CD4-positive, alpha-beta T cell treated with Interleukin-2 at 100 ng/mL for 4 hours (primary cell): ENCODE data around the gene STX12.
"Not testable (repeated sequence)": the region's sequence is repeated elsewhere in the genome, so short reads cannot be mapped to it uniquely, and the experiment has no call there.

Experiments used
- DNase-seq: peaks from one replicate; pipeline ENCODE4 v3.0.0-alpha.2; 2020; ENCODE audit warnings: low spot score

STX12 gene

DNA sequence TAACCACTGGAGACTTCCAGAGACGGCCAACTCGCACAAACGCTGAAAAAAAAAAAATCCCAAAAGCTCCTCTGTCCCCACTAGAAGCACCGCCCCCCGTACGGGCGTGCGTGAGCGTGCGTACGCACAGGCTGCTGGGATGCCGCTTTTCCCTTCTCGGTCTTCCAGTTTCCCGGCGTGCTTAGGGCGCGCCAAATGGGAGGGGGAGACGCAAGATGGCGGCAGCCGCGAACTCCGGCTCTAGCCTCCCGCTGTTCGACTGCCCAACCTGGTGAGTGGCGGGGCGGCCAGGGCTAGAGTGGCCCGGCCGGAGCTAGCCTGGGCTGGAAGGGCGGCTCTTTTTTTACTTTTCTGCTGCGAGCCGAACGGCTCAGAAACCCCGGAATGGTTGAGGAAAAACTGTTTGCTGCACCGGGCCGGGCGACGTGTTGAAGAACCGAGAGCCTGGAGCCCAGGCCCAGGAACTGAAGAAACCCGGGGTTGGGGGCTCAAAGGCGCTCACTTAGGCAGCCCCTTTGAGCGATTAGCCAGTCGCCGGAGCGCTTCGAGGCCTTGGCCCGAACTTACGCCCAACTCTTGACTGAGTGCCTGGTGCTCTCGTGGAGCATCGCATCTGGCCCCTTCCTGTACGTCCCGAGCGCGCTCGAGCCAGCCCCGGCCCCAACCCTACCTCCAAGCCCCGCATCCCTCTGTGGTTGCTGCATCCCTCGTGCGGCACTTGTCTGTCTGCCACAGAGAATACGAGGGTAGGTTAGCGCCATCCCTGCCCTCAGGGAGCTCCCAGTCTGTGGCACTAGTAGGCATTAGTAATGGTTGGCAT lies 57.8 kb downstream of the STX12 start, which contains the start of gene PPP1R8:
Gene PPP1R8, plus strand, starts transcription at position 162 of the 820 bp plus-strand sequence. Its CDS starts 54 bp downstream, at position 216.
- peak; percentile 89 for DNase-seq

DNA sequence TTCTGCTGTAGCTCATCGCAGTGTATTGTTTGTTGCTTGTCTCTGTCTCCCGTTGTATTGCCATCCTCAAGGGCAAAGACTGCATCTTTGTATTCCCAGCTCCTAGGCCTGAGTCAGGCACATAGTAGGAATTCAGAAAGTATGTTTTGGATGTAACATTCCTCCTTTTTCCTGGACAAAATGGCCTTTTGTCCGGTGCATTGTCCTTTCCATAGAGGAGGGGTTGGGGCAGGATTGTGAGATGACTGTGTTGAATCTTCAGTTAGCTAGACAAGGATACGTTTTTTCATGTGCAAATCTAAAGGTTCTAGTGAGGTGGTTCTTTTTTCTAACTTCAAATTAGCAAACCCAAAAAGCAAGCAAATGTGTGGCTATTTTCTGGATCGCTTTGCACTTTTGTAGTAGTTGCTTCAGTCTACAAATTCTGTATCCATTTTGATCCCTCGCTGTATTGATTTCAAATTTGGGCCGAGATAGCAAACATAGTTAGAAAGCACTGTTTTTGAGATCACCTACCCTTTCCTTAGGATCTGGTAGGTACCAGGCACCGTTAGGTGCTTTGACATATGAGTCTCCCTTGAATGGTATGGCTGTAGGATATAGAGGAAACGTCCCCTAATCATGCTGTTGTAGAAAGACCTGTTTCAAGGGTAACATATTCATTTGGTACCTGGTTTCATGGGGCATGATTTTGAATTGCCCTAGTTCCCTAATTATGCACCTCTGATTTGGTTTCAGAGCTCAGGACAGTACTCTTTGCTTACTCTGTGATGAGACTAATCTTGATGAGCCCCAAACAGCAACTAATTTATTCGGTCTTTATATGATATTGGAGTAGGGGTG lies 58.8 kb downstream of the STX12 start:
- no peak for DNase-seq

DNA sequence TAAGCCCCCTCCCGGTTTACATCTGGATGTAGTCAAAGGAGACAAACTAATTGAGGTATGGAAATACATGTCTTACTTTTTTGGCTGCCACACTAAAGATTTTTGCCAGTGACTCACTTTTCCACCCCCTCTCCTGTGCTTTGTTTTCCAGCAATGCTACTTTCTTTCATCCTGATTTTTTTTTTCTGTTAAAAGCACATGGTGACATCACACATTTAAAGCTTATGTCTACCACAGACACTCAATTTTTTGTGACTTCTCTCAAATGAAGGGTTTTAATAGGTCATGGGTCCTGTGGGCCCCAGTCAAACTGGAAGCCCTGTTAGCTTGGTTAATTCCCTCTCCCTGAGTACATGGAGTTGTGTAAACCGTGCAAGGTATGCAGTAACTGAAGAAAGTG lies 59.7 kb downstream of the STX12 start:
- DNase-seq: no peak

DNA sequence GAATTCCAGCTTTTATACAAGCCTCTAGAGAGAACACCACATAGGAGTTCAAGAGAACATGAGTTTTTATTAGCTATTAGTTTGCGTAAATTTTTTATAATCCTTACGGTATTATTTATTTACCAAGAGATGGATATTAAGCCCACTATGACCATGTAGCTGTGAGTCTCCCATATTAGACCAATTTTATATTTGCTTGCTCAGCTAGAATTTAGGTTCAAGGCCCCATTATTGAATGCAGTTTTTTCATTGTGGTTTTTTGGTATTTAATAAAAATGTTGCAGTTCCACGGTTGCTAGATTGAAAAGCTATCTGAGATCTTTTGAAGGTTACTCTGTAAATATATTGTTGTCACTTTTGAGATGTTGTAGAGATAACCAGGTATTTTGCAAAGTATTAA lies 60.5 kb downstream of the STX12 start:
- DNase-seq: no peak

DNA sequence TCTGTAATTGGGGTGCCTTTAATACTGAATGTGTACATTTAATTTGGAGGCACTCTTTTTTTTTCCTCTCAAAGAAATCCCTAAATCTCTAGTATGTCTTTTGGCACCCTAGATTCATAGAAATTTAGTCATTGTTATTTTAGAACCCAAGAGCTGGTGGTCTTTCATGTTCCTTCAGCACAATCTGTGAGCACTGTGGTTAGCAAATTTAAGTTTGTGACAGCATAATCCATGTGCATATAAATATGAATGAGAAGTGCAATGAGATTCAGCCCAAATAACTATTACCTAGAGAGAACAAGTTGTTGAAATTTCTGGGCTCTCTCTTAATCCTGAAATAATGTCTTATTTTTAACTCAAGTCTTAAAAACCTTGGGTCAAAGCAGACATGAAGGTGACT lies 62.0 kb downstream of the STX12 start:
- no peak for DNase-seq

DNA sequence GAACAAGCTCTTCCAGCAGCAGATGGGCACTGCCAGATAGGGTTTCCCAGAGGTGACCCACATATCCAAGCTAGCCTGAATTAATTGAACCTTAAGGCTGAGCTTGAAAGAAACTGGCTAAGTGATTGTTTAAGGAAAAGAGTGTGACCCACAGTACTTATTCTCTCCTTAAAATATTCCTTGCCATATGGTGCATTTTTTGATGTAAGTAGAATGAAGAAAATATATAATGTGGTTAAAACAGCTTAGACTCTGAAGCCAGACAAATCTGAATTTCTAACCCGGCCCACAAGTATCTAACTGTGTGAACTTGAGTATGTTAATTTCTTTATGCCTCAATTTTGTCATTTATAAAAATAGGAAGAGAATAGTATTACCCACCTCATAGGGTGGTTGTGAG lies 62.5 kb downstream of the STX12 start:
- no peak for DNase-seq

DNA sequence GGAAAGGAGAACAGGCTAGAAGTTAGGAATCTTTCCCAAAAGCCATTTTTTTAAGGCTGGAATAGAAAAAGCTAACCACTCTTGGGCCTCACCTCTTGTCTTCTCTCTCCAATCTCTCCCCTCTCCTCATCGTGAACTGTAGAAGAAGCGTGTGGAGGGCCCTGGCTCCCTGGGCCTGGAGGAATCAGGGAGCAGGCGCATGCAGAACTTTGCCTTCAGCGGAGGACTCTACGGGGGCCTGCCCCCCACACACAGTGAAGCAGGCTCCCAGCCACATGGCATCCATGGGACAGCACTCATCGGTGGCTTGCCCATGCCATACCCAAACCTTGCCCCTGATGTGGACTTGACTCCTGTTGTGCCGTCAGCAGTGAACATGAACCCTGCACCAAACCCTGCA lies 76.9 kb downstream of the STX12 start:
- no peak for DNase-seq

DNA sequence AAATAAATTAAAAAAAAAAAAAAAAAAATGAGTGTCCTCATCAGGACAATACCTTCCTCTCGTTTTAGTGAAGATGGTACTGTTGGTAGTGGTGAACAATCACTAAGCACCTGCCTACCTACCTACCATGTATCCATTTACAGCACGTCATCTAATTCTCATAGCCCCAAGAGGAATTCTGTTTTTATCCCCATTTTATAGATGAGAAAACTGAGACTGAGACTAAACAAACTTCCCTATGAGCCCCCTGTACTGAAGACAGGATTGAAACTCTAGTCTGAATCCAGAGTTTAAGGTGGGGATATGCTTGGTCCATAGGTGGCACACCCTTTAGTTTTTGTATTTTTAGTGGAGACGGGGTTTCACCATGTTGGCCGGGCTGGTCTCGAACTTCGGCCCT lies 82.1 kb downstream of the STX12 start:
- no peak for DNase-seq

DNA sequence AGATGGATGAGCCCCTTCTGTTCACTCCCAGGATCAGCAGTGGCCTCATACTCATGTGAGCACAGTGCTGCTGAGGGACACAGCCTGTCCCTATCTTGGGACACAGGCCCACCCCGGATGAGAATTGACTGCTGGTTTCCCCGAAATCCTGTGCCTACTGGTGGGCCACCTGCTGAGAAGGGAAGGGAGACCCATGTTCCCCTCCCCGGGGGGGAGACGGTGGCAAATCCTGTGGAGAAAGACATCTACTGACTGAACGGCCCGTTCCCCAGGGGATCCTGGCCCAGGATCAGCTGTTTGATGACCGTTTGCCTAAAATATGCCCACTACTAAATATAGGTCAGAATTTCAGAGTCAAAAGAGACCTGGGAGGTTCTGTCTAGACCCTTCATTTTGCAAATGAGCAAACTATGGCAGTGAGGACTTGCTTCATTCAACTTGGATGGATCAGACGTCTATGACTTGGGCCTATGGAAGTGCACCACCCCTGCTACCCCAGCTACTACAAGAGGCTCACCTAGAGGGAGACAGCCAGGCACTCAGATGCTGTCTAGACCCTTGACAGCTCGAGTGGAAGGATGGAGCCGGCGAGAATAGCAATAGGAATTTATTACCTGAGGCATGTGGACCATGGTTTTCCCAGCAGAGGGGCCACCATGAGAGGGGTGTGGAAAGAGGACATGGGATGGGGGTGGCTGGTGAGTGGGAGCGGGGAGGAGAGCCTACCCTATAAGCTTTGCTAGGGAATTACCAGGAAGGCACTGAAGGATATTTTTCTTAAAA lies 83.7 kb downstream of the STX12 start:
- DNase-seq: no peak

DNA sequence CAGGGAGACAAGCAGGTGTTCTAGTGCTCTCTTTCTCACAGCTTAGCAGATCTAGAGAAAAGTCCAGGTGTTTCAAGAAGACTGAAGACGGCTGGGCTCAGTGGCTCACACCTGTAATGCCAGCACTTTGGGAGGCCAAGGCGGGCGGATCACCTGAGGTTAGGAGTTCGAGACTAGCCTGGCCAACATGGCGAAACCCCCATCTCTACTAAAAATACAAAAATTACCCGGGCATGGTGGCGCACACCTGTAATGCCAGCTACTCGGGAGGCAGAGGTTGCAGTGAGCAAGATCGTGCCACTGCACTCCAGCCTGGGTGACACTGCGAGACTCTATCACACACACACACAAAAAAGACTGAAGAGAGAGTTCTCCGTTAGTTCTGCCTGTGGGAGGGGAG lies 84.5 kb downstream of the STX12 start:
- DNase-seq: not testable (repeated sequence)

DNA sequence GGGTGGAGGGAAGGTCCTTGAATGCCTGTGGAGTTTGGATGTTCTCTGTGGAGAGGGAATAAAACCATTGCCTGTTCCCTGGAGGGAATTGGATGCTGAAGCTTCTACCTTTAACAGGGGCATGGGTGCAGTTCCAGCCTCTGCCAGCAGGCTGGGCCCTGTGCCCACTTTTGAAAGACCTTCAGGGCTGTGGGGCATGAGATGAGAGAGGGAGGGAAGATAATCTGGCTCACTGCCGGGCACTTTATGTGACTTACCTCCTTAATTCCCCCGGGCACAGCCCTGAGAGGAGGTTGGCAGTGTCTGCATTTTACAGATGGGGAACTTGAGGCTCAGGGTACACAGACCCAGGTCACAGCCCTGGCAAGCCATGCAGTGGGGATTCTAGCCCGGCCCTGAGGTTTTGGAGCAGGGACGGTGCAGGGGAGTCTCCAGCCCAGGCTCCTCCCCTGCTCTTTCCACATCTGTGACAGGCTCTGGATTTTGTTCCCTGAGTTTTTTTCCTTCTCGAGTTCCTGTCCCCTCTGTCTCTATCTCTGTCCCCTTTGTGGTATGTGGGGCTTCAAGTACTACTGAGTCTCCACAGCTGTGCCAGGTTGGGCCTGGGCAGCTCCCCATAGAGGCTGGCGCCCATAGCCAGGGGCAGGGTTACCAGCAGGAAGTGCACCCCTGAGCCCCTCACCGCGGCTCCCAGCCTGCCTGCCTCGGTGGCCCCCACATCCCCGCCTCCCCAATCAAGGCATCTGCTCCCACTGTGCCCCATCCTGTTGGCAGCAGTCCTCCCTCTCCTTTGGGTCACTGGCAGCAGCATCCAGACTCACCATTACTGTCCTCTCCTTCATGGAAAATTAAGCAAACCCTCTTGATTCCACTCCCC lies 85.3 kb downstream of the STX12 start:
- peak; percentile 87 for DNase-seq

DNA sequence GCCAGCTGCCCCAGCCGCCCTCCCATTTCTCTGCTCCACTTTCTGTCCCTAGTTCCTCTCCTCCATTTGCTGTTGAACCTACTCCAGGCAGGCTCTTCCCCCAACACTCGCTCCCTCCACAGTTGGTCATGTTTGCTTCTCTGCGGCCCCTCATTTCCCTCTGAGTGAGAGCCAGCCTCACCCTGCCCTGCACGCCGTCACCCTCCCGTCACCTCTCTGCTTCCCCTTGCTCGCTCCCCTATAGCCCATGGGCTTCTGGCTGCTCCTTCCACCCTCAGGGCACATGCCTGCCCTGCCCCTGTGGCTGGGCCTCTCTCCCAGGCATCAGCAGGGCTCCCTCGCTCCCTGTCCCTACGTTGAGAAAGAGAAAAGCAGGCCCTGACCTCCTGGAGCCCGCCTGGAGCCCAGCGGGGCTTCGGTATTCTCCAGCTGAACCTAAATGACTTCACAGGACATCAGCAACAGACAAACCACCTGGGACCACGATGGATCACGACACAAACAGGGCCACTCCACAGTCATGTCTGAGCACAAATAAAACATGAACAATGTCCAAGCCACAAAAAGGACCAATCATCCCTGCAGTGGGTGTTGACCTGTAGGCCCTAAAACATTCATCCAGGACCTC lies 86.0 kb downstream of the STX12 start:
- DNase-seq: no peak

DNA sequence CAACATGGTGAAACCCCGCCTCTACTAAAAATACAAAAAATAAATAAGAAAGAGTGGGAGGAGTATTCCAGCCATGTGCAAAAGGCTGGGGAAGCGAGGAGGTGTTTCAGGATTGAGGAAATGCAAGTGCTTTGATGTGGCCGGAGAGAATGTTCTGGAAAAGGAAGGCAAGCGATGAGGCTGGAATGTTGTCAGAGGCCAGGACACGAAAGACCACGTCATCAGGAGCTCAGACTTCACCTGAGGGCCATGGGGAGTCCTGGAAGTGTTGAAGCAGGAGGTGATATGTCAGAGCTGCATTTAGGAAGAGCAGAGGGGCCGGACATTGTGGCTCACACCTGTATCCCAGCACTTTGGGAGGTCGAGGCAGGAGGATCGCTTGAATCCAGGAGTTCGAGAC lies 88.4 kb downstream of the STX12 start:
- no peak for DNase-seq

DNA sequence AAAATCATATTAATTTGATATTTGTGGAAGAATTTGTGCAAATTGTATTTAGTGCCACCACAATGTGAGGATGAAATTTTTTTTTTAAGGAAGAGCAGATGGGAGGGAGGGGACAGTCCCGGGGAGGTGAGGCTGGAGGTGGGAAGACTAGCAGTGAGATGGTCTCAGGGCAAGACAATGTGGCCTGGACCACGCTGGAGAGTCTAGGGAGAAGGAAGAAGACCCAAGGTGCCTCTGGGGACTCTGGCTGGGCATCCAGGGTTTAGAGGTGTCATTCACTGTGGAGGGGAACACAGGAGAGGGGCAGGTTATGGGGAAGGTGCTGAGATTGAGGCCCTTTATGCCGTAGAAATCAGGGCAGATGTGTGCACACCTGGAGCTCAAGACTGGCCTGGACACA lies 89.0 kb downstream of the STX12 start:
- DNase-seq: no peak

DNA sequence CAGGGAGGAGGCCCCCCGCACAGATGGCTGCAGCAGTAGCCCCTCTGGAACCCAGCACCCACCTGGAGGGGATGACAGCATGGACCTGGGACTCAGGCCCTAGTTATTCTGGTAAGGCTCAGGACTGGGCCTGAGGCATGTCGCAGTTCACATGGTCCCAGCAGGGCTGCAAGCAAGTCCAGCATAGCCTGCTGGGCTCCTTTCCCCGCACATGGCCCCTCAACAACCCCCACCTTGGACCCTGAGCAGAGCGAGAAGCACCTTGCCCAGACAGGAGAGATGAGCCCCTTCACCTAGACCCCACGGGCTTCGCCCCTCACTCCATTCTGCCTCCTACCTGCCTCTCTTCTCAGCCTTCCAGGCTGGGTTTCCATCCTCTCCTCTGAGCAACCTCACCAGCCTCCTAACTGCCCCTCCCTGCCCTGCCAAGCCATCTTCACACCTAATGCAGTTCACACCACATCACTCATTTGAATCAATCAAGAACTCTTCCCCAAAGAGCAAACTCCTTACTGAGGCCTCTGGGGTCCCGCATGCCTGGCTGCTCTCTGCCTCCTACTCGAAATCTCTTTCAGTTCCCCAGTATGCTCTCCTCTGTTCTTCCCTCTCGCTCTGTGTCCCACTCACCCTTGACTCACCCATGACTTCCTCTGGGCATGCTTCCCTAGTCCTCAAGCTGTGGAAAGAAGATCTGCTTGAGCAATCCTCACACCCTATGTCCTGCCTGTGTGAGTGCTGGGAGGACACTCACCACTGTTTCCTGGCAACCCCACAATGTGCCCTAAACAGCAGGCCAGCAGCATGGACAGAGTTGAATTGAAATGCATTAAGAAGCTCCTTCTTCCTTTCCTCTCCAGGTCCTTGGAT lies 89.9 kb downstream of the STX12 start:
- DNase-seq: no peak

DNA sequence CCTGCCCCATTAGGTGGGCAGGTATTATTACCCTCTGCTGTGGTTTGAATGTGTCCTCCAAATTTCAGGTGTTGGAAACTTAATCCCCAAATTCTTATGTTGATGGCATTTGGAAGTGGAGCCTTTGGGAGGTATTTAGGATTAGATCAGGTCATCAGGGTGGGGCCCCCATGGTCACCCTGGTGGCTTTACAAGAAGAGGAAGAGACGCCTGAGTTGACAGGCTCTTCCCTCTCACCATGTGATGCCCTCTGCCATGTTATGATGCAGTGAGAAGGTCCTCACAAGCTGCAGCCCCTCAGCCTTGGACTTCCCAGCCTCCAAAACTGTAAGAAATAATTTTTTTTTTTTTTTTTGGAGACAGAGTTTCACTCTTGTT lies 90.5 kb downstream of the STX12 start:
- DNase-seq: no peak

DNA sequence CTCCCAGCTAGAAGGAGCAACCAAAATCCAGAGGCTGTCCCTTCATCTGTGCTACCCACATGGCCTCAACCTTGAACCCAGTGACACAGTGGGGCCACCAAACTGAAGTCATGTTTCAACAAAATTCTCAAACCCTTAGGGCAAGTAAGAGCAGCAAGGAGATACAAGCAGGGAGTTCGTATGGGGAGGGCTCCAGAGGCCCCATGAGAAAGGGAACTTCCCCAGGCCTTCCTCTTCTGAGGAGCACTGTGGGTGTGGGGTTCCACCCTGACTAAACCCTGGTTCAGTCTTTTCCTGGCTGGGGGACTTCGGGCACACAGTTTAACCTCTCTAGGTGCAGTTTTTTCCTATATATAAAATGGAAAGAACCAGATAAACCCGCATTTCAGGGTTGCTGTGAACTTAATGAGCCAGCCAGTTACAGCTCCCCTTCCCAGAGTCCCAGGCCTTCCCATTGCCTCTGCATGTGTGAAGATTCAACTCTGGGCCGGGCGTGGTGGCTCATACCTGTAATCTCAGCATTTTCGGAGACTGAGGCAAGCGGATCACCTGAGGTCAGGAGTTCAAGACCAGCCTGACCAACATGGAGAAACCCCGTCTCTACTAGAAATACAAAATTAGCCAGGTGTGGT lies 91.4 kb downstream of the STX12 start:
- peak; percentile 43 for DNase-seq

DNA sequence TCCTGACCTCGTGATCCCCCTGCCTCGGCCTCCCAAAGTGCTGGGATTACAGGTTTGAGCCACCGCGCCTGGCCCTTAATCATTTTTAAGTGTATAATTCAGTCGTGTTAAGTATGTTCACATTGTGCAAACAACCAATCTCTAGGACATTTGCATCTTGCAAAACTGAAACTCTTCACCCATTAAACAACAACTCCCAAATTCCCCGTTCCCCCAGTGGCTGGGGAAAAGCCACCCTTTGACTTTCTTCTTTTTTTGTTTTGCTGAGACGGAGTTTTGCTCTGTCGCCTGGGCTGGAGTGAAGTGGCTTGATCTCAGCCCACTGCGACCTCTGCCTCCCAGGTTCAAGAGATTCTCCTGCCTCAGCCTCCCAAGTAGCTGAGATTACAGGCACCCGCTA lies 92.8 kb downstream of the STX12 start:
- DNase-seq: no peak

DNA sequence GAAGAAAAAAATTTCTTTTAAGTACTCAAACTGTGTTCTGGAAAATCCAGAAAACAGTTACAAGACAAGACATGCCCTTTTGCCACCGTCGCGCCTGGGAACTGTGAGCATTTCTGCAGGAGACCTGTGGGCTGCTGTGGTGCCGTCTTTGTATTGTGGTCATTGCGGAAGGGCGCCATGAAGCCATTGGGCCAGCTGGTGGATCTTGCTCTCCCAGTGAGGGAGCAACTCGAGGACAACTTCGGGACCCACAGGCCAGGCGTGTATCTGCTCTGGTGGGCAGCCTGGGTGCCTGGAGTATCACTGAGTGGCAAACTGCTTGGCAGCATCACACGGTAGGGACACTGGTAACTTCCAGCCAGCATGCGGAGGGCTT lies 95.5 kb downstream of the STX12 start:
- DNase-seq: no peak
